Immature natural killer cell (primary cell): ENCODE results near the gene ZNF526. TPM values are rescaled to one million over a fixed set of nuclear protein-coding genes. Genes with fewer than 3 reads are reported as not detected.

Experiments
- DNase-seq, 3 donors: peaks; one replicate each; pipeline ENCODE4 v3.0.0; 2022; ENCODE audit warnings: mixed read lengths in 1 of 3
- H3K27ac Mint-ChIP-seq, 6 donors: one replicate each; pipeline ENCODE4 v1.8.0; 2020; ENCODE audit warnings: mixed read lengths in 6 of 6, mild to moderate bottlenecking in 5 of 6, inconsistent platforms in 4 of 6, moderate library complexity in 3 of 6
- H3K27me3 Mint-ChIP-seq, 3 donors: one replicate each; pipeline ENCODE4 v1.8.0; 2020 to 2021; ENCODE audit warnings: low read depth in 3 of 3, mild to moderate bottlenecking in 3 of 3, mixed read lengths in 3 of 3, moderate library complexity in 3 of 3, inconsistent platforms in 1 of 3
- H3K36me3 Mint-ChIP-seq, 3 donors: one replicate each; pipeline ENCODE4 v1.8.0; 2020; ENCODE audit warnings: mixed read lengths in 3 of 3, inconsistent platforms in 2 of 3, mild to moderate bottlenecking in 2 of 3
- H3K4me1 Mint-ChIP-seq, 2 donors: one replicate each; pipeline ENCODE4 v1.8.0; 2020; ENCODE audit warnings: inconsistent platforms in 2 of 2, mild to moderate bottlenecking in 2 of 2, mixed read lengths in 2 of 2, moderate library complexity in 1 of 2
- H3K4me3 Mint-ChIP-seq, 5 donors: one replicate each; pipeline ENCODE4 v1.8.0; 2020; ENCODE audit warnings: mild to moderate bottlenecking in 5 of 5, mixed read lengths in 5 of 5, inconsistent platforms in 3 of 5, moderate library complexity in 3 of 5
- H3K9me3 Mint-ChIP-seq, 6 donors: one replicate each; pipeline ENCODE4 v1.8.0; 2020; ENCODE audit warnings: mild to moderate bottlenecking in 6 of 6, mixed read lengths in 6 of 6, inconsistent platforms in 4 of 6, moderate library complexity in 3 of 6
- polyA plus RNA-seq, 3 donors: library from polyadenylated mRNA; unstranded; fragments of 300-500 nt; fragmentation: Illumina TruSeq; gene quantifications; one replicate each; pipeline ENCODE4 v1.2.3, GENCODE V29; 2021

Gene ZNF526
- polyA plus RNA-seq, 3 donors from 2014 or later: 2.9 to 9.1 (median 5.2) TPM

GRCh38 chr19:42184401-42184861, 35.7 kb upstream of the ZNF526 start:
- H3K4me1 Mint-ChIP-seq: peaks cover 48 to 52% of the 10 kb centered on the region in 2 donors

GRCh38 chr19:42185277-42185676, 34.8 kb upstream of the ZNF526 start:
- peak overlapping the region; percentile 47 to 78 (median 71) for H3K4me3 Mint-ChIP-seq
- no peaks in the 10 kb centered on the region for H3K36me3 Mint-ChIP-seq
- H3K27me3 Mint-ChIP-seq: peaks cover 0 to 11% (median 3%) of the 10 kb centered on the region in 3 donors
- H3K9me3 Mint-ChIP-seq: no peaks in the 10 kb centered on the region
- peaks cover 48 to 52% of the 10 kb centered on the region in 2 donors for H3K4me1 Mint-ChIP-seq
- H3K27ac Mint-ChIP-seq: peak overlapping the region; percentile 49 to 87 (median 76)
- peak in 2 of 3 donors; percentile 31 to 40 for DNase-seq

More at GRCh38 chr19:42184401-42184861, 35.7 kb upstream of the ZNF526 start:
- H3K9me3 Mint-ChIP-seq: no peaks in the 10 kb centered on the region
- peak overlapping the region; percentile 26 to 78 (median 37) for H3K4me3 Mint-ChIP-seq
- H3K27me3 Mint-ChIP-seq: peaks cover 0 to 11% (median 5%) of the 10 kb centered on the region in 3 donors
- peak overlapping the region; percentile 22 to 87 (median 58) for H3K27ac Mint-ChIP-seq
- no peaks in the 10 kb centered on the region for H3K36me3 Mint-ChIP-seq
- DNase-seq: peak; percentile 64 to 72 (median 67)

- peak overlapping the region in 1 of 6 donors; percentile 6 for H3K27ac Mint-ChIP-seq
- DNase-seq: no peak
- no peak overlapping the region for H3K4me3 Mint-ChIP-seq
- no peaks in the 10 kb centered on the region for H3K9me3 Mint-ChIP-seq
- peaks cover 47 to 52% of the 10 kb centered on the region in 2 donors for H3K4me1 Mint-ChIP-seq
- peaks cover 3 to 5% (median 4%) of the 10 kb centered on the region in 3 donors for H3K36me3 Mint-ChIP-seq
- H3K27me3 Mint-ChIP-seq: peaks cover 0 to 7% (median 2%) of the 10 kb centered on the region in 3 donors
Observed at GRCh38 chr19:42188665-42189064, 31.4 kb upstream of the ZNF526 start.

- H3K27me3 Mint-ChIP-seq: peaks cover 0 to 7% (median 2%) of the 10 kb centered on the region in 3 donors
- peak overlapping the region in 4 of 6 donors; percentile 13 to 67 (median 36) for H3K27ac Mint-ChIP-seq
- no peak for DNase-seq
- H3K9me3 Mint-ChIP-seq: no peaks in the 10 kb centered on the region
- H3K4me3 Mint-ChIP-seq: no peak overlapping the region
- H3K4me1 Mint-ChIP-seq: peaks cover 48 to 52% of the 10 kb centered on the region in 2 donors
- H3K36me3 Mint-ChIP-seq: peaks cover 3 to 10% (median 4%) of the 10 kb centered on the region in 3 donors
Observed at GRCh38 chr19:42189133-42189532, 31.0 kb upstream of the ZNF526 start.

GRCh38 chr19:42191330-42191729, 28.8 kb upstream of the ZNF526 start:
- Mint-ChIP-seq H3K4me1 (peaks cover 35 to 41% of the 10 kb centered on the region in 2 donors), H3K27me3 (peaks cover 0 to 5% (median 0%) of the 10 kb centered on the region in 3 donors), H3K27ac (peak overlapping the region in 4 of 6 donors; percentile 11 to 84 (median 78))

GRCh38 chr19:42191855-42192254, 28.3 kb upstream of the ZNF526 start:
- DNase-seq: no peak
- H3K27ac Mint-ChIP-seq: peak overlapping the region in 2 of 6 donors; percentile 32 to 70
- H3K27me3 Mint-ChIP-seq: peaks cover 0 to 5% (median 0%) of the 10 kb centered on the region in 3 donors
- H3K36me3 Mint-ChIP-seq: peaks cover 3 to 12% (median 4%) of the 10 kb centered on the region in 3 donors
- H3K4me3 Mint-ChIP-seq: no peak overlapping the region
- no peaks in the 10 kb centered on the region for H3K9me3 Mint-ChIP-seq
- H3K4me1 Mint-ChIP-seq: peaks cover 35 to 41% of the 10 kb centered on the region in 2 donors

More at GRCh38 chr19:42191330-42191729, 28.8 kb upstream of the ZNF526 start:
- DNase-seq: no peak
- no peak overlapping the region for H3K4me3 Mint-ChIP-seq
- no peaks in the 10 kb centered on the region for H3K9me3 Mint-ChIP-seq
- peaks cover 3 to 12% (median 4%) of the 10 kb centered on the region in 3 donors for H3K36me3 Mint-ChIP-seq

GRCh38 chr19:42193294-42193693, 26.8 kb upstream of the ZNF526 start:
- DNase-seq: no peak
- H3K27ac Mint-ChIP-seq: peak overlapping the region in 3 of 6 donors; percentile 20 to 37 (median 22)

GRCh38 chr19:42193706-42194105, 26.4 kb upstream of the ZNF526 start:
- Mint-ChIP-seq H3K36me3 (peaks cover 3 to 12% (median 4%) of the 10 kb centered on the region in 3 donors), H3K4me3 (no peak overlapping the region), H3K4me1 (peaks cover 51 to 57% of the 10 kb centered on the region in 2 donors)

More at GRCh38 chr19:42193294-42193693, 26.8 kb upstream of the ZNF526 start:
- no peaks in the 10 kb centered on the region for H3K9me3 Mint-ChIP-seq
- H3K36me3 Mint-ChIP-seq: peaks cover 3 to 12% (median 4%) of the 10 kb centered on the region in 3 donors
- peaks cover 0 to 5% (median 0%) of the 10 kb centered on the region in 3 donors for H3K27me3 Mint-ChIP-seq
- H3K4me3 Mint-ChIP-seq: no peak overlapping the region
- H3K4me1 Mint-ChIP-seq: peaks cover 48 to 53% of the 10 kb centered on the region in 2 donors

GRCh38 chr19:42196011-42197001, 23.8 kb upstream of the ZNF526 start:
- peaks cover 6 to 13% (median 12%) of the 10 kb centered on the region in 3 donors for H3K27me3 Mint-ChIP-seq
- peaks cover 70 to 75% of the 10 kb centered on the region in 2 donors for H3K4me1 Mint-ChIP-seq
- DNase-seq: no peak
- H3K9me3 Mint-ChIP-seq: no peaks in the 10 kb centered on the region
- H3K36me3 Mint-ChIP-seq: peaks cover 3 to 12% (median 4%) of the 10 kb centered on the region in 3 donors
- peak overlapping the region; percentile 3 to 65 (median 51) for H3K4me3 Mint-ChIP-seq
- peak overlapping the region; percentile 62 to 93 (median 84) for H3K27ac Mint-ChIP-seq

More at GRCh38 chr19:42193706-42194105, 26.4 kb upstream of the ZNF526 start:
- Mint-ChIP-seq H3K9me3 (no peaks in the 10 kb centered on the region), H3K27ac (peak overlapping the region in 2 of 6 donors; percentile 23 to 43), H3K27me3 (peaks cover 0 to 6% (median 0%) of the 10 kb centered on the region in 3 donors)
- no peak for DNase-seq

- Mint-ChIP-seq H3K27me3 (peaks cover 6 to 14% (median 13%) of the 10 kb centered on the region in 3 donors), H3K4me1 (peaks cover 72 to 77% of the 10 kb centered on the region in 2 donors), H3K36me3 (peaks cover 0 to 12% (median 4%) of the 10 kb centered on the region in 3 donors), H3K27ac (peak overlapping the region; percentile 75 to 93 (median 84)), H3K4me3 (peak overlapping the region; percentile 48 to 70 (median 61)), H3K9me3 (no peaks in the 10 kb centered on the region)
- no peak for DNase-seq
Observed at GRCh38 chr19:42197375-42197817, 22.7 kb upstream of the ZNF526 start.

GRCh38 chr19:42198676-42199439, 21.3 kb upstream of the ZNF526 start:
- peaks cover 83 to 88% of the 10 kb centered on the region in 2 donors for H3K4me1 Mint-ChIP-seq
- H3K27me3 Mint-ChIP-seq: peaks cover 6 to 16% (median 13%) of the 10 kb centered on the region in 3 donors
- H3K4me3 Mint-ChIP-seq: peak overlapping the region; percentile 76 to 89 (median 85)
- peaks cover 0 to 10% (median 9%) of the 10 kb centered on the region in 3 donors for H3K36me3 Mint-ChIP-seq
- peak; percentile 83 to 85 (median 84) for DNase-seq
- H3K9me3 Mint-ChIP-seq: no peaks in the 10 kb centered on the region
- H3K27ac Mint-ChIP-seq: peak overlapping the region; percentile 93 to 98 (median 96)

- Mint-ChIP-seq H3K27ac (peak overlapping the region; percentile 93 to 98 (median 96)), H3K27me3 (peaks cover 6 to 16% (median 13%) of the 10 kb centered on the region in 3 donors), H3K4me1 (peaks cover 85 to 88% of the 10 kb centered on the region in 2 donors), H3K4me3 (peak overlapping the region; percentile 76 to 89 (median 85)), H3K36me3 (peaks cover 0 to 16% (median 4%) of the 10 kb centered on the region in 3 donors), H3K9me3 (no peaks in the 10 kb centered on the region)
- peak; percentile 46 to 58 (median 54) for DNase-seq
Observed at GRCh38 chr19:42199440-42200115, 20.5 kb upstream of the ZNF526 start.
